Fibroblast of lung (primary cell): ENCODE measurements around the gene CLEC1B.

ENCODE experiments used
- CTCF ChIP-seq, 2 donors: IDR thresholded peaks in 1 of 2; conservative IDR thresholded peaks in 1 of 2; 1 replicate in 1 of 2; 2 replicates in 1 of 2; pipeline ENCODE4 v1.5.1; 2011 to 2012; ENCODE audit warnings: low read length in 2 of 2, control low read depth in 1 of 2, inconsistent platforms in 1 of 2, low read depth in 1 of 2, mild to moderate bottlenecking in 1 of 2
- EZH2 ChIP-seq: IDR thresholded peaks from 2 replicates; pipeline ENCODE4 v1.5.1; 2012; ENCODE audit warnings: low read length, control low read depth, mild to moderate bottlenecking; ENCODE audit errors: missing control alignments

- no peak for TF ChIP-seq CTCF (conservative IDR thresholded peaks at IDR 0.05 in 1 of 2, IDR thresholded peaks at IDR 0.05 in 1 of 2; ENCODE audit: low read depth in 1 of 2, low read length in 2 of 2)
- TF ChIP-seq EZH2, result no peak
These were observed 21.0 kb downstream of the CLEC1B start for GRCh38 chr12:9977916-9978315.
